Kidney epithelial cell (primary cell): ENCODE measurements around the gene KIAA1755. TPM values are rescaled to one million over a fixed set of nuclear protein-coding genes. Genes with fewer than 3 reads are reported as not detected.

Experiments
- DNase-seq: peaks from one replicate; pipeline ENCODE4 v3.0.0-alpha.2; 2010; ENCODE audit warnings: low read depth
- H3K27me3 ChIP-seq: 2 replicates; pipeline ENCODE4 v1.6.0; 2011; ENCODE audit warnings: low read length; ENCODE audit not compliant: control insufficient read depth, insufficient read depth
- H3K36me3 ChIP-seq: 2 replicates; pipeline ENCODE4 v1.5.1; 2011; ENCODE audit warnings: low read length; ENCODE audit not compliant: control insufficient read depth, insufficient read depth
- H3K4me3 ChIP-seq: 2 replicates; pipeline ENCODE4 v1.5.1; 2011; ENCODE audit warnings: low read depth, mild to moderate bottlenecking, control low read depth, low read length
- CTCF ChIP-seq: IDR thresholded peaks from 2 replicates; pipeline ENCODE4 v1.5.1; 2011; ENCODE audit warnings: mild to moderate bottlenecking, moderate library complexity, low read length, control low read depth, inconsistent platforms; ENCODE audit not compliant: insufficient read depth, poor library complexity, severe bottlenecking
- total RNA-seq: library from RNA; depleted of rRNA; stranded (reverse); fragments of >200 nt; gene quantifications from 2 replicates; pipeline ENCODE4 v1.2.3, GENCODE V29; 2015

KIAA1755 gene
- total RNA-seq, 1 donor from 2014 or later = 1.4 TPM

- Histone ChIP-seq H3K4me3 (no peak overlapping the region), H3K36me3 (no peaks in the 10 kb centered on the region), H3K27me3 (no peaks in the 10 kb centered on the region)
- no peak for DNase-seq
- no peak for TF ChIP-seq CTCF
Measured at GRCh38 chr20:38175304-38176180, 85.0 kb downstream of the KIAA1755 start.

- no peak for TF ChIP-seq CTCF
- no peaks in the 10 kb centered on the region for H3K27me3 ChIP-seq
- H3K4me3 ChIP-seq = no peak overlapping the region
- no peaks in the 10 kb centered on the region for H3K36me3 ChIP-seq
- DNase-seq = peak; percentile 85
Measured at GRCh38 chr20:38173237-38174156, 87.0 kb downstream of the KIAA1755 start.

GRCh38 chr20:38172408-38172807 lies 88.1 kb downstream of the KIAA1755 start:
- Histone ChIP-seq H3K36me3 (no peaks in the 10 kb centered on the region), H3K4me3 (no peak overlapping the region), H3K27me3 (no peaks in the 10 kb centered on the region)
- TF ChIP-seq CTCF = peak; percentile 37
- DNase-seq = no peak

- TF ChIP-seq CTCF = no peak
- Histone ChIP-seq H3K27me3 (no peaks in the 10 kb centered on the region), H3K4me3 (no peak overlapping the region), H3K36me3 (no peaks in the 10 kb centered on the region)
- DNase-seq = no peak
Measured at GRCh38 chr20:38171675-38172043, 88.9 kb downstream of the KIAA1755 start.

GRCh38 chr20:38170826-38171674 lies 89.5 kb downstream of the KIAA1755 start:
- Histone ChIP-seq H3K36me3 (no peaks in the 10 kb centered on the region), H3K4me3 (no peak overlapping the region), H3K27me3 (no peaks in the 10 kb centered on the region)
- TF ChIP-seq CTCF = no peak
- no peak for DNase-seq
